HCT116 (cell line): ENCODE data around the gene TNFAIP8L3. TPM values are rescaled to one million over a fixed set of nuclear protein-coding genes. Genes with fewer than 3 reads are reported as not detected.

Source experiments
- ATAC-seq: fragments of 200-7000 bp; cut with Tn5 transposase; 2 replicates; pipeline ENCODE4 v1.9.1; 2020; ENCODE audit warnings: mild to moderate bottlenecking, moderate library complexity
- BruUV-seq: library from RNA; stranded (reverse); fragments of 400-500 nt; replicated peaks from 2 replicates; lab custom pipeline; 2021; lab: Mats Ljungman, UMichigan
- CTCF ChIA-PET: fragments of 300-600 bp; sonication (Branson Sonifier 250); formaldehyde crosslinking; loops from one replicate; lab custom pipeline; 2021; ENCODE audit warnings: antibody characterized with exemption; lab: Charles Lee
- POLR2A ChIA-PET: fragments of 300-600, 350-600 bp; sonication (Branson Sonifier 250); formaldehyde crosslinking; loops from one replicate; lab custom pipeline; 2021; ENCODE audit warnings: antibody characterized with exemption; lab: Charles Lee
- RAD21 ChIA-PET, 2 experiments: fragments of 300-600 bp; sonication (Branson Sonifier 250); formaldehyde crosslinking; loops; one replicate each; lab custom pipeline; 2023; ENCODE audit warnings: low total read pairs in 2 of 2; ENCODE audit not compliant: uncharacterized antibody in 2 of 2, unreplicated experiment in 2 of 2, low non-redundant PET in 1 of 2; lab: Charles Lee
- DNase-seq: peaks from one replicate; pipeline ENCODE4 v3.0.0-alpha.2; 2010; ENCODE audit warnings: low read depth, low spot score
- H2AFZ ChIP-seq: fragments of 200-600 bp; shearing (Covaris generic), sonication (generic); 2 replicates; pipeline ENCODE4 v1.6.1; 2017; ENCODE audit warnings: low read depth, mixed run types, mixed read lengths, antibody characterized with exemption, low read length; ENCODE audit not compliant: poor library complexity, severe bottlenecking
- H3K27ac ChIP-seq: 2 replicates; pipeline ENCODE4 v1.5.1; 2012; ENCODE audit warnings: low read depth, low read length
- H3K27me3 ChIP-seq: fragments of 200-600 bp; sonication (generic); 2 replicates; pipeline ENCODE4 v1.6.1; 2016; ENCODE audit warnings: mixed run types, low read length, mixed read lengths; ENCODE audit not compliant: insufficient read depth
- H3K36me3 ChIP-seq, 2 experiments: fragments of 200-500 bp in 1 of 2; fragments of 200-600 bp in 1 of 2; sonication (Bioruptor generic) in 1 of 2; sonication (generic) in 1 of 2; 2 replicates each; pipeline versions ENCODE4 v1.5.1 to v1.6.1; 2014 to 2016; ENCODE audit warnings: low read length in 2 of 2, inconsistent platforms in 1 of 2, mixed read lengths in 1 of 2, mixed run types in 1 of 2; ENCODE audit not compliant: insufficient read depth in 2 of 2, control insufficient read depth in 1 of 2
- H3K4me1 ChIP-seq, 2 experiments: fragments of 200-600 bp in 1 of 2; sonication (generic) in 1 of 2; 2 replicates each; pipeline versions ENCODE4 v1.5.1 to v1.6.1; 2012 to 2017; ENCODE audit warnings: low read length in 2 of 2, inconsistent platforms in 1 of 2, mild to moderate bottlenecking in 1 of 2, mixed read lengths in 1 of 2, mixed run types in 1 of 2, moderate library complexity in 1 of 2; ENCODE audit not compliant: insufficient read depth in 2 of 2, control insufficient read depth in 1 of 2
- H3K4me2 ChIP-seq: fragments of 200-600 bp; sonication (generic); 2 replicates; pipeline ENCODE4 v1.6.1; 2017; ENCODE audit warnings: mixed run types, low read length, mixed read lengths
- H3K4me3 ChIP-seq, 2 experiments: fragments of 200-600 bp in 1 of 2; sonication (generic) in 1 of 2; replicated peaks in 1 of 2; 2 replicates each; pipeline ENCODE4 v1.5.1; 2011 to 2016; ENCODE audit warnings: low read length in 2 of 2, control low read depth in 1 of 2, low read depth in 1 of 2, mild to moderate bottlenecking in 1 of 2, mixed read lengths in 1 of 2, mixed run types in 1 of 2
- H3K79me2 ChIP-seq: fragments of 200-600 bp; sonication (generic); 2 replicates; pipeline ENCODE4 v1.6.1; 2017; ENCODE audit warnings: mild to moderate bottlenecking, mixed run types, low read length, moderate library complexity, mixed read lengths; ENCODE audit not compliant: insufficient read depth
- H3K9ac ChIP-seq: fragments of 200-600 bp; sonication (generic); 2 replicates; pipeline ENCODE4 v1.6.1; 2016; ENCODE audit warnings: low read length, mixed read lengths
- H3K9me2 ChIP-seq: fragments of 200-600 bp; sonication (generic), shearing (Covaris generic); 2 replicates; pipeline ENCODE4 v1.6.1; 2017; ENCODE audit warnings: mixed run types, mild to moderate bottlenecking, moderate library complexity; ENCODE audit not compliant: insufficient read depth
- H3K9me3 ChIP-seq, 2 experiments: fragments of 200-500 bp in 1 of 2; fragments of 200-600 bp in 1 of 2; sonication (Bioruptor generic) in 1 of 2; sonication (generic) in 1 of 2; 2 replicates each; pipeline ENCODE4 v1.6.1; 2014 to 2017; ENCODE audit warnings: low read length in 2 of 2, mixed read lengths in 2 of 2, inconsistent platforms in 1 of 2, low read depth in 1 of 2, mild to moderate bottlenecking in 1 of 2, mixed run types in 1 of 2, moderate library complexity in 1 of 2; ENCODE audit not compliant: control insufficient read depth in 1 of 2, insufficient read depth in 1 of 2
- H4K20me1 ChIP-seq: fragments of 200-600 bp; sonication (generic), shearing (Covaris generic); 2 replicates; pipeline ENCODE4 v1.6.1; 2017; ENCODE audit warnings: mixed run types, mild to moderate bottlenecking, moderate library complexity; ENCODE audit not compliant: insufficient read depth
- EGR1 ChIP-seq: IDR thresholded peaks from 2 replicates; pipeline ENCODE4 v1.6.1; 2012; ENCODE audit warnings: low read depth
- EZH2 ChIP-seq: fragments of 200-600 bp; sonication (generic); IDR thresholded peaks from 2 replicates; pipeline ENCODE4 v1.6.1; 2017; ENCODE audit warnings: antibody characterized with exemption, mixed run types
- POLR2A ChIP-seq: IDR thresholded peaks from 2 replicates; pipeline ENCODE4 v1.7.0; 2011; ENCODE audit warnings: borderline replicate concordance; ENCODE audit not compliant: insufficient read depth, insufficient read length; ENCODE audit errors: extremely low read depth
- RAD21 ChIP-seq: IDR thresholded peaks from 2 replicates; pipeline ENCODE4 v1.6.1; 2012; ENCODE audit warnings: low read depth, mild to moderate bottlenecking
- SP1 ChIP-seq: IDR thresholded peaks from 2 replicates; pipeline ENCODE4 v1.6.1; 2012; ENCODE audit warnings: low read depth
- TCF7L2 ChIP-seq: IDR thresholded peaks from 2 replicates; pipeline ENCODE4 v1.7.0; 2011; ENCODE audit warnings: borderline replicate concordance, inconsistent platforms; ENCODE audit not compliant: insufficient read depth, insufficient read length; ENCODE audit errors: extremely low read depth
- intact Hi-C: fragments of 100-400 bp; cut with micrococcal nuclease; formaldehyde crosslinking; loops from 2 replicates; pipeline ENCODE4 v1.10.0; 2022
- total RNA-seq: library from RNA; stranded (reverse); gene quantifications from one replicate; pipeline ENCODE4 v1.2.1, GENCODE V29; 2021; ENCODE audit not compliant: unreplicated experiment
- TF ChIP-seq, protein P1 (sequence below), 3 experiments: fragments of 200-600 bp in 1 of 3; sonication (generic) in 1 of 3; IDR thresholded peaks in 2 of 3; conservative IDR thresholded peaks in 1 of 3; 2 replicates each; pipeline ENCODE4 v1.5.1; 2012 to 2017; ENCODE audit warnings: low read depth in 2 of 3, low read length in 2 of 3, antibody characterized with exemption in 1 of 3, borderline replicate concordance in 1 of 3, control low read depth in 1 of 3, mild to moderate bottlenecking in 1 of 3, mixed read lengths in 1 of 3, mixed run types in 1 of 3, moderate library complexity in 1 of 3; ENCODE audit not compliant: insufficient read depth in 1 of 3
- TF ChIP-seq, protein P2 (sequence below): IDR thresholded peaks from 2 replicates; pipeline ENCODE4 v1.6.1; 2011; ENCODE audit warnings: mild to moderate bottlenecking, low read length, moderate library complexity; ENCODE audit not compliant: insufficient replicate concordance; ENCODE audit errors: extremely low read depth

The TNFAIP8L3 gene
- total RNA-seq, 1 experiment from 2014 or later, result 0.47 TPM

DNA sequence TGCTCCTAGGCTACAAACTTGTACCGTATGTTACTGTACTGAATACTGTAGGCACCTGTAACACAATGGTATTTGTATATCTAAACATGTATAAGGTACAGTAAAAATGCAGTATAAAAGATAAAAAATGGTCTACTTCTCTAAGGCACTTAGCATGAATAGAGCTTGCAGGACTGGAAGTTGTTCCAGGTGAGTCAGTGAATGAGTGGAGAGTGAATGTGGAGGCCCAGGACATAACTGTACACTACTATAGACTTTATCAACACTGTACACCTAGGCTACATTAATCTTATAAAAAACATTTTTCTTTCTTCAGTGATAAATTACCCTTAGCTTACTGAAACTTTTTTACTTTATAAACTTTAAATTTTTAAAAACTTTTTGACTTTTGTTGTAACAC, 12.5 kb downstream of the TNFAIP8L3 start:
- TF ChIP-seq, protein P1, sequence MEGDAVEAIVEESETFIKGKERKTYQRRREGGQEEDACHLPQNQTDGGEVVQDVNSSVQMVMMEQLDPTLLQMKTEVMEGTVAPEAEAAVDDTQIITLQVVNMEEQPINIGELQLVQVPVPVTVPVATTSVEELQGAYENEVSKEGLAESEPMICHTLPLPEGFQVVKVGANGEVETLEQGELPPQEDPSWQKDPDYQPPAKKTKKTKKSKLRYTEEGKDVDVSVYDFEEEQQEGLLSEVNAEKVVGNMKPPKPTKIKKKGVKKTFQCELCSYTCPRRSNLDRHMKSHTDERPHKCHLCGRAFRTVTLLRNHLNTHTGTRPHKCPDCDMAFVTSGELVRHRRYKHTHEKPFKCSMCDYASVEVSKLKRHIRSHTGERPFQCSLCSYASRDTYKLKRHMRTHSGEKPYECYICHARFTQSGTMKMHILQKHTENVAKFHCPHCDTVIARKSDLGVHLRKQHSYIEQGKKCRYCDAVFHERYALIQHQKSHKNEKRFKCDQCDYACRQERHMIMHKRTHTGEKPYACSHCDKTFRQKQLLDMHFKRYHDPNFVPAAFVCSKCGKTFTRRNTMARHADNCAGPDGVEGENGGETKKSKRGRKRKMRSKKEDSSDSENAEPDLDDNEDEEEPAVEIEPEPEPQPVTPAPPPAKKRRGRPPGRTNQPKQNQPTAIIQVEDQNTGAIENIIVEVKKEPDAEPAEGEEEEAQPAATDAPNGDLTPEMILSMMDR (IDR thresholded peaks at IDR 0.05 in 2 of 3, conservative IDR thresholded peaks at IDR 0.05 in 1 of 3; ENCODE audit: borderline replicate concordance in 1 of 3, insufficient read depth in 1 of 3, low read depth in 2 of 3, low read length in 2 of 3), result no peak
- TF ChIP-seq SP1 (no peak), TCF7L2 (no peak), RAD21 (no peak), EGR1 (no peak), POLR2A (no peak), EZH2 (no peak)
- TF ChIP-seq, protein P2, sequence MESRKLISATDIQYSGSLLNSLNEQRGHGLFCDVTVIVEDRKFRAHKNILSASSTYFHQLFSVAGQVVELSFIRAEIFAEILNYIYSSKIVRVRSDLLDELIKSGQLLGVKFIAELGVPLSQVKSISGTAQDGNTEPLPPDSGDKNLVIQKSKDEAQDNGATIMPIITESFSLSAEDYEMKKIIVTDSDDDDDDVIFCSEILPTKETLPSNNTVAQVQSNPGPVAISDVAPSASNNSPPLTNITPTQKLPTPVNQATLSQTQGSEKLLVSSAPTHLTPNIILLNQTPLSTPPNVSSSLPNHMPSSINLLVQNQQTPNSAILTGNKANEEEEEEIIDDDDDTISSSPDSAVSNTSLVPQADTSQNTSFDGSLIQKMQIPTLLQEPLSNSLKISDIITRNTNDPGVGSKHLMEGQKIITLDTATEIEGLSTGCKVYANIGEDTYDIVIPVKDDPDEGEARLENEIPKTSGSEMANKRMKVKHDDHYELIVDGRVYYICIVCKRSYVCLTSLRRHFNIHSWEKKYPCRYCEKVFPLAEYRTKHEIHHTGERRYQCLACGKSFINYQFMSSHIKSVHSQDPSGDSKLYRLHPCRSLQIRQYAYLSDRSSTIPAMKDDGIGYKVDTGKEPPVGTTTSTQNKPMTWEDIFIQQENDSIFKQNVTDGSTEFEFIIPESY, result no peak
- Histone ChIP-seq H3K79me2 (no peaks in the 10 kb centered on the region), H3K9ac (no peak overlapping the region), H3K4me2 (no peak overlapping the region), H3K4me3 (no peak overlapping the region), H3K27ac (no peak overlapping the region), H3K36me3 (no peaks in the 10 kb centered on the region), H3K27me3 (no peaks in the 10 kb centered on the region), H3K4me1 (peaks cover 6 to 8% of the 10 kb centered on the region in 2 experiments; a peak in 2 of 4 replicates), H3K9me2 (no peaks in the 10 kb centered on the region), H3K9me3 (no peaks in the 10 kb centered on the region), H4K20me1 (no peaks in the 10 kb centered on the region), H2AFZ (no peak overlapping the region)
- no TSS peak for BruUV-seq
- DNase-seq (no peak), ATAC-seq (no peak)
- intact Hi-C loops, result no loop called here
- CTCF ChIA-PET, result no interaction called here
- POLR2A ChIA-PET, result no interaction called here
- RAD21 ChIA-PET, result no interaction called here
